PC-3 (cell line): ENCODE measurements around the gene LUZP1. TPM values are rescaled to one million over a fixed set of nuclear protein-coding genes. Genes with fewer than 3 reads are reported as not detected.

Source experiments
- ATAC-seq: fragments of 200-7000 bp; cut with Tn5 transposase; 2 replicates; pipeline ENCODE4 v1.9.1; 2020; ENCODE audit warnings: mild to moderate bottlenecking, moderate library complexity
- BruUV-seq: library from RNA; stranded (reverse); fragments of 400-500 nt; replicated peaks from 2 replicates; lab custom pipeline; 2021; lab: Mats Ljungman, UMichigan
- CTCF ChIA-PET: fragments of 300-600 bp; sonication (Branson Sonifier 250); formaldehyde crosslinking; loops from one replicate; lab custom pipeline; 2022; ENCODE audit warnings: antibody characterized with exemption; lab: Charles Lee
- POLR2A ChIA-PET: fragments of 300-600 bp; sonication (Branson Sonifier 250); formaldehyde crosslinking; loops from one replicate; lab custom pipeline; 2022; ENCODE audit warnings: antibody characterized with exemption; ENCODE audit not compliant: unreplicated experiment; lab: Charles Lee
- DNase-seq: peaks from one replicate; pipeline ENCODE4 v3.0.0-alpha.2; 2015
- H2AFZ ChIP-seq: fragments of 300-600 bp; sonication (generic); 2 replicates; pipeline ENCODE4 v1.6.0; 2016; ENCODE audit warnings: antibody characterized with exemption, low read length
- H3F3A ChIP-seq: fragments of 300-600 bp; sonication (generic); one replicate; pipeline ENCODE4 v1.6.0; 2017; ENCODE audit warnings: antibody characterized with exemption, low read length, control low read depth, mild to moderate bottlenecking; ENCODE audit not compliant: unreplicated experiment
- H3K27ac ChIP-seq: fragments of 300-600 bp; sonication (generic); 2 replicates; pipeline ENCODE4 v1.5.1; 2016; ENCODE audit warnings: mild to moderate bottlenecking, low read length
- H3K27me3 ChIP-seq: fragments of 300-600 bp; sonication (generic); 2 replicates; pipeline ENCODE4 v1.6.1; 2016; ENCODE audit warnings: low read length, mixed read lengths
- H3K36me3 ChIP-seq: fragments of 300-600 bp; sonication (generic); 2 replicates; pipeline ENCODE4 v1.6.1; 2016; ENCODE audit warnings: low read depth, mixed run types, low read length, mixed read lengths
- H3K4me1 ChIP-seq: fragments of 300-600 bp; sonication (generic); 2 replicates; pipeline ENCODE4 v1.5.1; 2016; ENCODE audit warnings: low read length; ENCODE audit not compliant: insufficient read depth
- H3K4me2 ChIP-seq: fragments of 300-600 bp; sonication (generic); 2 replicates; pipeline ENCODE4 v1.6.0; 2016; ENCODE audit warnings: low read length
- H3K4me3 ChIP-seq: fragments of 300-600 bp; sonication (generic); 2 replicates; pipeline ENCODE4 v1.5.1; 2016; ENCODE audit warnings: mild to moderate bottlenecking, low read length, mixed read lengths
- H3K79me2 ChIP-seq: fragments of 300-600 bp; sonication (generic); 2 replicates; pipeline ENCODE4 v1.6.1; 2017; ENCODE audit warnings: low read length, mixed read lengths
- H3K9ac ChIP-seq: fragments of 300-600 bp; sonication (generic); 2 replicates; pipeline ENCODE4 v1.6.0; 2016; ENCODE audit warnings: mild to moderate bottlenecking, low read length
- H3K9me2 ChIP-seq: fragments of 300-600 bp; sonication (generic); replicated peaks from 2 replicates; pipeline ENCODE4 v1.6.1; 2016; ENCODE audit warnings: mixed run types, low read length, mixed read lengths
- H3K9me3 ChIP-seq: fragments of 300-600 bp; sonication (generic); 2 replicates; pipeline ENCODE4 v1.6.1; 2016; ENCODE audit warnings: low read length, mixed read lengths
- H4K20me1 ChIP-seq: fragments of 300-600 bp; sonication (generic); 2 replicates; pipeline ENCODE4 v1.6.1; 2016; ENCODE audit warnings: low read length, mixed read lengths
- EZH2 ChIP-seq: fragments of 300-600 bp; sonication (generic); IDR thresholded peaks from one replicate; pipeline ENCODE4 v1.6.1; 2017; ENCODE audit warnings: antibody characterized with exemption, mild to moderate bottlenecking, low read length; ENCODE audit not compliant: unreplicated experiment
- EZH2phosphoT487 ChIP-seq: fragments of 300-600 bp; sonication (generic); IDR thresholded peaks from 2 replicates; pipeline ENCODE4 v1.6.1; 2018; ENCODE audit warnings: mild to moderate bottlenecking, antibody characterized with exemption, low read length, borderline replicate concordance
- intact Hi-C: fragments of 100-400 bp; cut with micrococcal nuclease; formaldehyde crosslinking; loops from 2 replicates; pipeline ENCODE4 v1.9.0; 2023
- total RNA-seq: library from RNA; depleted of rRNA; stranded (reverse); fragments of >200 nt; gene quantifications from 2 replicates; pipeline ENCODE4 v1.2.3, GENCODE V29; 2014
- TF ChIP-seq, protein P1 (sequence below): fragments of 300-600 bp; sonication (generic); conservative IDR thresholded peaks from 2 replicates; pipeline ENCODE4 v1.5.1; 2017; ENCODE audit warnings: antibody characterized with exemption, low read depth, mild to moderate bottlenecking, low read length

The LUZP1 gene
- total RNA-seq, 1 experiment from 2014 or later, result 17.8 TPM

DNA sequence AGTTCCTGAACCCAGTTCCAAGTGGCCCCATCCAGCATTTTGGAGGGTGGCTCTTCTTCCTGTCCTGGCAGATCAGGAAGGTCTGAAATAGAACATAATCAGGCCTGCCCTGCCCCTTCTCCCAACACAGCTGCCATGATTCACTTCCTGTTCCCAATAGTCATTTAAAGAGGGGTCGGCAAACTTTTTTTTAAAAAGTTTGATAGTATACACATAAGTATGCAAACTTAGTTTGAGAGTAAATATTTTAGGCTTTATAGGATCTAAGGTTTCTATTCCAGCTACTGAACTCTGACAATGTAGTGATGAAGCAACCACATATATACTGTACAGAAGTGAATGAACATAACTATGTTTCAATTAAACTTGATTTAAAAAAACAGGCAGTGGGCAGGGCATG, 66.4 kb downstream of the LUZP1 start:
- ATAC-seq (peak; percentile 55), DNase-seq (peak; percentile 85)
- no peak for TF ChIP-seq EZH2
- TF ChIP-seq, protein P1, sequence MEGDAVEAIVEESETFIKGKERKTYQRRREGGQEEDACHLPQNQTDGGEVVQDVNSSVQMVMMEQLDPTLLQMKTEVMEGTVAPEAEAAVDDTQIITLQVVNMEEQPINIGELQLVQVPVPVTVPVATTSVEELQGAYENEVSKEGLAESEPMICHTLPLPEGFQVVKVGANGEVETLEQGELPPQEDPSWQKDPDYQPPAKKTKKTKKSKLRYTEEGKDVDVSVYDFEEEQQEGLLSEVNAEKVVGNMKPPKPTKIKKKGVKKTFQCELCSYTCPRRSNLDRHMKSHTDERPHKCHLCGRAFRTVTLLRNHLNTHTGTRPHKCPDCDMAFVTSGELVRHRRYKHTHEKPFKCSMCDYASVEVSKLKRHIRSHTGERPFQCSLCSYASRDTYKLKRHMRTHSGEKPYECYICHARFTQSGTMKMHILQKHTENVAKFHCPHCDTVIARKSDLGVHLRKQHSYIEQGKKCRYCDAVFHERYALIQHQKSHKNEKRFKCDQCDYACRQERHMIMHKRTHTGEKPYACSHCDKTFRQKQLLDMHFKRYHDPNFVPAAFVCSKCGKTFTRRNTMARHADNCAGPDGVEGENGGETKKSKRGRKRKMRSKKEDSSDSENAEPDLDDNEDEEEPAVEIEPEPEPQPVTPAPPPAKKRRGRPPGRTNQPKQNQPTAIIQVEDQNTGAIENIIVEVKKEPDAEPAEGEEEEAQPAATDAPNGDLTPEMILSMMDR, result no peak
- TF ChIP-seq EZH2phosphoT487, result no peak
- Histone ChIP-seq H3K27ac (peak overlapping the region; percentile 86), H3K9me3 (no peaks in the 10 kb centered on the region), H3K9me2 (no peaks in the 10 kb centered on the region), H3K4me1 (peaks cover 55% of the 10 kb centered on the region), H3K4me2 (peak overlapping the region; percentile 62), H3K79me2 (peaks cover 26% of the 10 kb centered on the region), H3K9ac (peak overlapping the region; percentile 40), H2AFZ (no peak overlapping the region), H3K27me3 (no peaks in the 10 kb centered on the region), H3F3A (peaks cover 13% of the 10 kb centered on the region), H3K4me3 (peak overlapping the region; percentile 22; the same call in 1 of the 2 replicates), H3K36me3 (no peaks in the 10 kb centered on the region), H4K20me1 (no peaks in the 10 kb centered on the region)
- BruUV-seq, result no TSS peak
- POLR2A ChIA-PET, result interaction anchor here (0.6 kb wide), 4 partner anchors 67 to 186 kb away, joined by 3 to 7 read pairs (median 5); no protein-coding TSS in a partner anchor
- CTCF ChIA-PET, result no interaction called here
- intact Hi-C loops, result loop anchor here (5.0 kb wide), 1 partner anchor 65 kb away; the partner anchor contains the start of gene LUZP1

DNA sequence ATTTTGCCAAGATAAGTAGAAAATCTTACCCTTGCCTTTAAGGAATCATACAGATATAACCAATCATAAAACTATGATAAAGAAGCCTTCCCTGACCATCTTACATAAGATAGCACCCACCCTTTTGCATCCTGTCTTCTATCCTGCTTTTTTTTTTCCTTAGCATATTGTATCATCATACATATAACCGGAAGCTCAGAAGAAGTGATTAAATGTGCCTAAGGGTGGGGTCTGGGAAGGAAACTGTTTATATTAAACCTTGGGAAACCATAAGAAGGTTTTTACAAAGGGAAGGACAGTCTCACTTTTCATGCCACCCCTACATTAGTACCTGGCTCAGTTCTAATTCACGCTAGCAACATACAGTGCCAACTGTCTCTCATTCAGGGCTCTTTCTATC, 66.8 kb downstream of the LUZP1 start:
- DNase-seq (peak; percentile 40), ATAC-seq (no peak; the same call in 1 of the 2 replicates)
- Histone ChIP-seq H3K27me3 (no peaks in the 10 kb centered on the region), H3K9me3 (no peaks in the 10 kb centered on the region), H3K4me1 (peaks cover 55% of the 10 kb centered on the region), H3K27ac (peak overlapping the region; percentile 86), H2AFZ (no peak overlapping the region), H3K36me3 (no peaks in the 10 kb centered on the region), H3K9me2 (no peaks in the 10 kb centered on the region), H4K20me1 (no peaks in the 10 kb centered on the region), H3K9ac (peak overlapping the region; percentile 40; the same call in 1 of the 2 replicates), H3F3A (peaks cover 13% of the 10 kb centered on the region), H3K4me3 (peak overlapping the region; percentile 22; the same call in 1 of the 2 replicates), H3K4me2 (peak overlapping the region; percentile 62), H3K79me2 (peaks cover 30% of the 10 kb centered on the region)
- TF ChIP-seq EZH2phosphoT487 (no peak), EZH2 (no peak)
- TF ChIP-seq, protein P1, result no peak
- ChIA-PET POLR2A (interaction anchor here (0.6 kb wide), 2 partner anchors 84 to 100 kb away, joined by 4 to 6 read pairs; no protein-coding TSS in a partner anchor), CTCF (no interaction called here)
- no TSS peak for BruUV-seq
- intact Hi-C loops, result loop anchor here (1.0 to 5.0 kb wide), 2 partner anchors 65 to 171 kb away; partner anchors contain the start of gene LUZP1
